SK-N-SH treated with all-trans-retinoic acid at 6 μM for 48 hours (cell line): ENCODE data around the gene GRID1.

Experiments used
- ATAC-seq: fragments of 200-7000 bp; cut with Tn5 transposase; 3 replicates; pipeline ENCODE4 v1.9.1; 2020; ENCODE audit warnings: mild to moderate bottlenecking, moderate library complexity
- ARNTL ChIP-seq: fragments of 450-650 bp; formaldehyde crosslinking; IDR thresholded peaks from 2 replicates; pipeline ENCODE4 v1.5.0; 2020; ENCODE audit warnings: low read depth, mild to moderate bottlenecking, moderate library complexity, borderline replicate concordance
- BACH2 ChIP-seq: fragments of 250-450 bp; sonication (Bioruptor Pico); IDR thresholded peaks from 2 replicates; pipeline ENCODE4 v1.9.0; 2021; ENCODE audit warnings: mild to moderate bottlenecking, borderline replicate concordance
- CSDC2 ChIP-seq: fragments of 250-450 bp; sonication (Bioruptor Pico); IDR thresholded peaks from 2 replicates; pipeline ENCODE4 v1.5.0; 2020; ENCODE audit warnings: mild to moderate bottlenecking, moderate library complexity
- CSRNP3 ChIP-seq: fragments of 250-450 bp; sonication (Bioruptor Pico); IDR thresholded peaks from 2 replicates; pipeline ENCODE4 v1.5.1; 2021; ENCODE audit warnings: mild to moderate bottlenecking, moderate library complexity
- ESRRG ChIP-seq: fragments of 250-450 bp; sonication (Bioruptor Pico); IDR thresholded peaks from 2 replicates; pipeline ENCODE4 v1.6.1; 2021; ENCODE audit warnings: mild to moderate bottlenecking
- GLIS3 ChIP-seq: fragments of 250-450 bp; sonication (Bioruptor Pico); IDR thresholded peaks from 2 replicates; pipeline ENCODE4 v1.5.0; 2020; ENCODE audit warnings: mild to moderate bottlenecking, moderate library complexity
- ISL1 ChIP-seq: fragments of 250-450 bp; sonication (Bioruptor Pico); IDR thresholded peaks from 2 replicates; pipeline ENCODE4 v2.1.2; 2022; ENCODE audit warnings: mild to moderate bottlenecking, moderate library complexity
- OSR1 ChIP-seq: fragments of 250-450 bp; sonication (Bioruptor Pico); IDR thresholded peaks from 2 replicates; pipeline ENCODE4 v1.8.0; 2022; ENCODE audit warnings: moderate library complexity, mild to moderate bottlenecking, inconsistent platforms
- PATZ1 ChIP-seq: fragments of 250-450 bp; sonication (Bioruptor Pico); IDR thresholded peaks from 2 replicates; pipeline ENCODE4 v1.8.0; 2020; ENCODE audit warnings: mild to moderate bottlenecking, moderate library complexity, borderline replicate concordance
- PPARA ChIP-seq: fragments of 250-450 bp; sonication (Bioruptor Pico); IDR thresholded peaks from 2 replicates; pipeline ENCODE4 v1.5.0; 2020; ENCODE audit warnings: mild to moderate bottlenecking, borderline replicate concordance
- RARB ChIP-seq: fragments of 250-450 bp; sonication (Bioruptor Pico); IDR thresholded peaks from 2 replicates; pipeline ENCODE4 v1.8.0; 2021; ENCODE audit warnings: mild to moderate bottlenecking, moderate library complexity
- SNAI2 ChIP-seq: fragments of 250-450 bp; sonication (Bioruptor Pico); IDR thresholded peaks from 2 replicates; pipeline ENCODE4 v1.5.0; 2020; ENCODE audit warnings: mild to moderate bottlenecking, moderate library complexity
- TCF4 ChIP-seq: fragments of 250-450 bp; sonication (Bioruptor Pico); IDR thresholded peaks from 2 replicates; pipeline ENCODE4 v1.8.0; 2021; ENCODE audit warnings: mild to moderate bottlenecking, moderate library complexity, borderline replicate concordance
- TOX ChIP-seq: fragments of 250-450 bp; sonication (Bioruptor Pico); IDR thresholded peaks from 2 replicates; pipeline ENCODE4 v1.8.0; 2021; ENCODE audit warnings: mild to moderate bottlenecking, moderate library complexity, borderline replicate concordance
- TSHZ2 ChIP-seq: fragments of 250-450 bp; sonication (Bioruptor Pico); IDR thresholded peaks from 2 replicates; pipeline ENCODE4 v1.5.0; 2020; ENCODE audit warnings: mild to moderate bottlenecking, moderate library complexity
- ZC3H10 ChIP-seq: fragments of 250-450 bp; sonication (Bioruptor Pico); IDR thresholded peaks from 2 replicates; pipeline ENCODE4 v1.5.1; 2021; ENCODE audit warnings: mild to moderate bottlenecking, moderate library complexity
- ZFP3 ChIP-seq: fragments of 250-450 bp; sonication (Bioruptor Pico); IDR thresholded peaks from 2 replicates; pipeline ENCODE4 v1.5.0; 2020; ENCODE audit warnings: mild to moderate bottlenecking, moderate library complexity
- ZFP30 ChIP-seq: fragments of 450-650 bp; formaldehyde crosslinking; IDR thresholded peaks from 2 replicates; pipeline ENCODE4 v1.5.0; 2022; ENCODE audit warnings: mild to moderate bottlenecking, moderate library complexity
- ZNF565 ChIP-seq: fragments of 450-650 bp; formaldehyde crosslinking; conservative IDR thresholded peaks from 2 replicates; pipeline ENCODE4 v1.5.0; 2020; ENCODE audit warnings: low read depth, mild to moderate bottlenecking, moderate library complexity
- ZNF70 ChIP-seq: fragments of 450-650 bp; formaldehyde crosslinking; IDR thresholded peaks from 2 replicates; pipeline ENCODE4 v1.5.0; 2020; ENCODE audit warnings: mild to moderate bottlenecking, moderate library complexity
- ZNF8 ChIP-seq: fragments of 450-650 bp; formaldehyde crosslinking; IDR thresholded peaks from 2 replicates; pipeline ENCODE4 v1.5.0; 2020; ENCODE audit warnings: mild to moderate bottlenecking, moderate library complexity
- TF ChIP-seq, protein P1 (sequence below): fragments of 250-450 bp; sonication (Bioruptor Pico); IDR thresholded peaks from 2 replicates; pipeline ENCODE4 v1.8.0; 2021; ENCODE audit warnings: low read depth, mild to moderate bottlenecking, moderate library complexity, borderline replicate concordance

The GRID1 gene

GRCh38 chr10:86337121-86337601 is 29.4 kb downstream of the GRID1 start:
- TF ChIP-seq GLIS3 (CRISPR knock-in tag) = no peak
- no peak for TF ChIP-seq PPARA
- TF ChIP-seq TCF4 (CRISPR knock-in tag) = no peak
- no peak for TF ChIP-seq BACH2 (CRISPR knock-in tag)
- no peak for TF ChIP-seq TOX (CRISPR knock-in tag)
- no peak for TF ChIP-seq SNAI2
- no peak for TF ChIP-seq ESRRG (CRISPR knock-in tag)
- no peak for TF ChIP-seq ZNF565 (CRISPR knock-in tag)
- no peak for TF ChIP-seq CSDC2 (CRISPR knock-in tag)
- no peak for TF ChIP-seq RARB (CRISPR knock-in tag)
- TF ChIP-seq ZNF70 = no peak
- TF ChIP-seq ISL1 (CRISPR knock-in tag) = no peak
- no peak for ATAC-seq

GRCh38 chr10:86336341-86336740 is 30.3 kb downstream of the GRID1 start:
- ATAC-seq = no peak

More at GRCh38 chr10:86336341-86336740, 30.3 kb downstream of the GRID1 start:
- TF ChIP-seq ARNTL (CRISPR knock-in tag) (no peak), TSHZ2 (CRISPR knock-in tag) (no peak), ZNF8 (CRISPR knock-in tag) (no peak), TOX (CRISPR knock-in tag) (no peak), ZFP3 (CRISPR knock-in tag) (no peak), ZNF70 (no peak), CSRNP3 (CRISPR knock-in tag) (no peak), TCF4 (CRISPR knock-in tag) (no peak), PATZ1 (CRISPR knock-in tag) (no peak), RARB (CRISPR knock-in tag) (no peak), OSR1 (CRISPR knock-in tag) (no peak), PPARA (no peak), ESRRG (CRISPR knock-in tag) (no peak), ZC3H10 (CRISPR knock-in tag) (no peak), GLIS3 (CRISPR knock-in tag) (no peak), CSDC2 (CRISPR knock-in tag) (no peak), SNAI2 (no peak), ZFP30 (no peak)
- TF ChIP-seq, protein P1, sequence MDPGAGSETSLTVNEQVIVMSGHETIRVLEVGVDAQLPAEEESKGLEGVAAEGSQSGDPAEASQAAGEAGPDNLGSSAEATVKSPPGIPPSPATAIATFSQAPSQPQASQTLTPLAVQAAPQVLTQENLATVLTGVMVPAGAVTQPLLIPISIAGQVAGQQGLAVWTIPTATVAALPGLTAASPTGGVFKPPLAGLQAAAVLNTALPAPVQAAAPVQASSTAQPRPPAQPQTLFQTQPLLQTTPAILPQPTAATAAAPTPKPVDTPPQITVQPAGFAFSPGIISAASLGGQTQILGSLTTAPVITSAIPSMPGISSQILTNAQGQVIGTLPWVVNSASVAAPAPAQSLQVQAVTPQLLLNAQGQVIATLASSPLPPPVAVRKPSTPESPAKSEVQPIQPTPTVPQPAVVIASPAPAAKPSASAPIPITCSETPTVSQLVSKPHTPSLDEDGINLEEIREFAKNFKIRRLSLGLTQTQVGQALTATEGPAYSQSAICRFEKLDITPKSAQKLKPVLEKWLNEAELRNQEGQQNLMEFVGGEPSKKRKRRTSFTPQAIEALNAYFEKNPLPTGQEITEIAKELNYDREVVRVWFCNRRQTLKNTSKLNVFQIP (CRISPR knock-in tag) = no peak
